GM11168 (cell line): Measurements from ENCODE around the gene USP22.
"Not testable (repeated sequence)": the region's sequence is repeated elsewhere in the genome, so short reads cannot be mapped to it uniquely, and the experiment has no call there.

Experiments used
- in situ Hi-C: fragments of 300-500 bp; cut with MboI; formaldehyde crosslinking; loops from one replicate; pipeline ENCODE4 v1.12.0; 2022; ENCODE audit warnings: low sequenced_read_pairs; ENCODE audit not compliant: unreplicated experiment

USP22 gene

DNA sequence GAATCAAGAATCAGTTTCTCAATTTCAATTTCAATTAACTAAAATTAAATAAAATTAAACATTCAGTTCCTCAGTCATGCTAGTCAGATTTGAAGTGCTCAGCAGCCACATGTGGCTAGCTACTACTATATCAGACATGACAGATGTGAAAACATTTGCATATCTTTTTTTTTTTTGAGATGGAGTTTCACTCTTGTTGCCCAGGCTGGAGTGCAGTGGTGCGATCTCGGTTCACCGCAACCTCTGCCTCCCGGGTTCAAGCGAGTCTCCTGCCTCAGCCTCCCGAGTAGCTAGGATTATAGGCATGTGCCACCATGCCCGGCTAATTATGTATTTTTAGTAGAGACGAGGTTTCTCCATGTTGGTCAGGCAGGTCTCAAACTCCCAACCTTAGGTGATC lies 10.2 kb upstream of the USP22 start:
- in situ Hi-C loops, result not testable (repeated sequence)

DNA sequence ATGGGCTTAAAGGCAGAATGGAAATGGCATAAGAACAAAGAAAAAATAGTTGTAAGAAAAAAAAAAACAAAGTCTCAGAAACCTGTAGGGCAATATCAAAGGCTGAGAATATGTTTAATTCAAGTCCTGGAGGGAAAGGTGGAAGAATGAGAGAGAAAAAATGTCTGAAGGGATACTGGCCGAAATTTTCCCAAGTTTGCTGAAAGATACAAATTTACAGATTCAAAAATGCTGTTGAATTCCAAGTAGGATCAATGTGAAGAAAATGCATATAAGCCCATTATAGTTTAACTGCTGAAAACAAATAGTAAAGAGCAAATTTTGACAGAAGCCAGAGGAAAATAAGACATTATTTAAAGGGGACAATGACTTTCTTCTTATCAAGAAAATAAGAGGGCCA lies 6.6 kb upstream of the USP22 start:
- in situ Hi-C loops, result no loop called here

DNA sequence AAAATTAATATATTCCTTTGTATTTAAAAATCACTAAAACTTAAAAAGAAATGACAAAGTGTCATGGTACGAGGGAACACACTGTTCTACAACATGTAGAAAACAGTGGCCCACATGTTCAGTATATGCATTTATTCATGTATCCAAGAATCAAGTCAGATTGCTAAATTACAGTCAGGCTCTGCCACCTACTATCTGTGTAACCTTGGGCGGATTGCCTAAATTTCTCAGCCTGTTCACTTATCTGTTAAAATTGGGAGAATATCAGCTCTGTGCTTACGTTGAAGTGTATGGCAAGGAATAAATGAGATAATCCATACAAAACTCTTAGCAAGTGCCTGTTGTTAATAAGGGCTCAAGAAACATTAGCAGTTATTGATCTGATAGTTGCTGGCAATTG lies 3.4 kb upstream of the USP22 start:
- in situ Hi-C loops, result no loop called here

DNA sequence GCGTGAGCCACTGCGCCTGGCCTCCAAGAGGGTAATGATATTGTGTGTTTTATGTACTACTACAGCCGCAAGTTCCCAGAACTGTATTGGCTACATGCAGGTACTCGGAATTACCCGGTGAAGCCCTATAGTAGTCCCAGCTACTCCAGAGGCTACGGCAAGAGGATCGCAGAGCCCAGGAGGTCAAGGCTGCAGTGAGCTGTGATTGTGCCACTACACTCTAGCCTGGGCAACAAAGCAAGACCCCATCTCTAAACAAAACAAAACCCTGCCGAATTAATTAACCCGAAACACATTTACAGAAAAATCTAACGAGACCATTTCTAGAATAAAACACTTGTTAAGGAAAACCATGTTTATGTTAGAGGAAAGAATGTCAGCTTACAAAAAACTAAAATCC lies 2.2 kb upstream of the USP22 start:
- in situ Hi-C loops, result no loop called here

DNA sequence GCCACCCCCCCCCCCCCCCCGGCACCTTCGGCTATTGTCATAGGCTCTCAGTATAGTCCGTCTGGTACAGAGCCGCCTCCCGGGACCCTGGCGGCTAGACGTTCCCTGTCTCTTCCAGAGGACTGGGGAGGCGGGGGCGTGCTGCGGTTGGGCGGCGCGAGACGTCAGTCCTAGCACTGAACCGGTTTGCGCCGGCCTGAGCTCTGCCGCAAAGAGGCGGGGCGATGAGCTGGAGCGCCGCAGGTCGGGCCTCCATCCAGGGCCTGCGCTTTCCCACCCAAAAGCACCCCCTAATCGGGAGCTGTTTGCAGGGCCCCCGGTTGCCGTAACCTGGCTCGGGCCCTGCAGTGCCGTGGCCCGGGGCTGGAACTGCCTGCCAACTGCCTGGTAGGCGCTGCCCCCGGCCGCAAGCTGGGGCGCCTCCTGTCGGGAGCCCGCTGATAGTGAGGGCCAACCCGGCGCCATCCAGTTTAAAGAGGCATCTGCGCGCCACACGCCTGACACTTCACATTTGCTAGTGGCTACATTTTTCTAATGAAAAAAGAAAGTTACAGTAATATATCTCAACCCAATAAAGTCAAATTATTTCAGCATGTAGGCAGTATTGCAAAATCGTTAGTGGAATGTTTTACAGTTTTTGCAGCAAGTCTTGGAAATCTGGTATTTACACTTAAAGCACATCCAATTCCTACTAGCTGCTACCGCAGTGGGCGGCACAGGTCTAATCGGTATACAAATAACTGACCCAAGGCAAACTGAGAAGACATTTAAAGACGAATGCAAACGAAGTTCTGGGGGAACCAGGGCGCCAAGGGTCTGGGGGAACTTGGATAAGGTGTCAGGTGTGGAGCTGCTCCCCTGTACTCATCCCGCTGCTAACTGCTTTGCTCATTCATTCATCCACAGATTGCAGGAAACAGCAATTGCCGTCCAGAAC lies 753 bp upstream of the USP22 start:
- in situ Hi-C loops, result no loop called here

DNA sequence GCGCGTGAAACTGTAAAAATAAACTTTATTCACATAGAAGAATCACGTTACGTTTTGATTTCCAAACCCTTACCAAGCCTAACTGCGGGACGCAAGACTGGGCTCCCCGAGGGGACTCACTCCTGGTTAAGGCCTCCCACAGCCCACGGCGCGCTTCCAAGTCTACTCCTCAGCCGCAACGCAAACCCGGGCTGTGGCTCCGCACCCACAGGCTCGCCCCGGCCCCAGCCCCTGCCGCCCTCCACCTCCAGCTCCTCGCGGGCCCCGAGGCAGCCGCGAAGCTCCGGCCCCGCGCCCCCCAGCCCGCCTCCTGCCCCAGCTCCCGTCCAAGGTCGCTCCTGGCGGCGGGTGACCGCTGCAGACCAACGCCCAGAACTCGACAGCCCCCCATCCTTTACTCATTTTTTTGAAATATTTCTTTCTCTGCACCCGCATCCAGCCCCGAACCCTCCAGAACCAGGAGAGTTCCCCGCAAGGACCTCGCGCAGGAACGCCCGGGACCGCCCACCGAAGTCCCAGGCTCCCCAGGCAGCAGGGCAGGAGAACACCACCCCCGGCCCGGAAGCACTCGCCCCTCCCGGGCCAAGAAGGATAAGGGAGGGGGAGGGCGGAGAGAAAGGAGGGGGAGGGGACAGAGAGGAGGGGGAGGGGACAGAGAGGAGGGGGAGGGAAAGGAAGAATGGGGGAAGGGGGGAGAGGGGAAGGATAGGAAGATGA lies 912 bp downstream of the USP22 start:
- in situ Hi-C loops, result no loop called here

DNA sequence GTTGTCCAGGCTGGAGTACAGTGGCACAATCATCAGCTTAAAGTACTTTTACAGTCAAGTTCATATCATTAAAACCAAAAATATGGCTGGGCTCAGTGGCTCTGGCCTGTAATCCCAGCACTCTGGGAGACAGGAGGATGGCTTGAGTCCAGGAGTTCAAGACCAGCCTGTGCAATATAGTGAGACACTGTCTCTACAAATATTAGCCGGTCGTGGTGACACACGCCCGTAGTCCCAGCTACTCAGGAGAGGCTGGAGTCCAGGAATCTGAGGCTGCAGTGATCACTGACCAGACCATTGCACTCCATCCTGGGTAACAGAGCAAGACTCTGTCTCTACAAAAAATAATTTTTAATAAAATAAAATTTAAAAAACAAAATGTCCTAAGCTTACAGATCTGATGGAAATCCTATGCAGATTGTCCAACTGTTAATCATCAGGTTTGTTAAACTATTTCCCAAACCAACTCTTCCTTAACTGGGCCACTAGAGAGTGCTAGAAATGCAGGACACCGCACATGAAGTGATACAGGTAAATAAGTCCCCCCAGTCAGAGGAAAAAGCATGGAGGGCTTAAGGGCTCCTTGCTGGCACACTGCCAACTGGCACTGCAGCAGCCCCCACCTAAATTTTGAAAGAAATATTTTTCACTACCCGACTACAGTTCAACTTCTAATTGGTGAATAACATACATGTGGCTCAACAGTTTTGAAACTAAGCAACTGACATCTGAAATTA lies 2.8 kb downstream of the USP22 start:
- in situ Hi-C loops, result no loop called here

DNA sequence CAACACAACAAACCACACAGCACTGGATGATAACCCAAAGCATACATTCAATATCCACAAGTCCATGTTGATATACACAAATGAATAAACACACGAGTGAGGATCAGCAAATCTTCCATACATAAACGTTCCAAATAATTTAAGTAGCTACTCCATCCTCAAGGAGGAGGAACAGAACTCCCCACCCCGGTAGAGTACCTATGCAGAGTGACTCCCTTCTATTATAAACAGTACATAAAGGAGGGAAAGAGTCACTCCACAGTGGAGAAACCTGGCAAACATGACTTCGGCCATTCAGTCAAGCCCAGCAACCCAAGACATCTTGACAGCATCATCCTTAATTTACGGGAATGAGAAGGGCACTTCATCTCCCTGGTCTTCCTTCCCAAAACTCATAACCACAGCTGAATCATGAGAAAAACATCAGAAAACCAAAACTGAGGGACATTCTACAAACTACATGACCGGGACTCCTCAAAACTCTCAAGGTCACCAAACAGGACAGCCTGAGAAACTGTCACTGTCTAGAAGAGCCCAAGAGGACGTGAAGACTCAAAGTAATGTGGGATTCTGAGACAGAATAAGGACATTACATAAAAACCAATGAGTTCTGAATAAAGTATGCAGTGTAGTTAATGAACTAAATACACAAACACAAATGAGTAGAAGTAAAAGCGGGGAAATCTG lies 5.6 kb downstream of the USP22 start:
- in situ Hi-C loops, result no loop called here

DNA sequence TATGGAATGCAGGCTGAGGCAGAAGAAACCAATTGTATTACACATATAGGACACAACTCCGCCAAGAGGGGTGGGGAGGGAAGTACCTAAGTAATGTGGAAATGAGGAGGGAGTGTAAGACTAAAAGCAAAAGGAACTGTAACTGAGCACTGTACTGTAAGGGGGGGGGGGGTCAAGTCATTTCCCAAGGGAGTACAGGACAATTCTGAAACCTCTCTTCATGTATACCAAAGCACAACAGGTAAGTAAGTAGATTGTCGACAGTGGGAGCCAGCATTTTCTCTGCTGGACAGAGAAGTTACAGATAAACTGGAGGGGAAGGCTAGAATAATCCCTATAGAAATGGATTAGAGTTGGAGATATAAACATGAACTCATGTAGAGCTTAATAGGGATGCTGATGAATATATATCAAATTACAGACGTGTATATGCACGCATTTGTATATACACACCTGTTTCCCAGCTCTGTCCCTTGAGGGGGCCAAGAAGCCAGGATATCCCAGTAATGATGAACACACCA lies 6.4 kb downstream of the USP22 start:
- in situ Hi-C loops, result no loop called here

DNA sequence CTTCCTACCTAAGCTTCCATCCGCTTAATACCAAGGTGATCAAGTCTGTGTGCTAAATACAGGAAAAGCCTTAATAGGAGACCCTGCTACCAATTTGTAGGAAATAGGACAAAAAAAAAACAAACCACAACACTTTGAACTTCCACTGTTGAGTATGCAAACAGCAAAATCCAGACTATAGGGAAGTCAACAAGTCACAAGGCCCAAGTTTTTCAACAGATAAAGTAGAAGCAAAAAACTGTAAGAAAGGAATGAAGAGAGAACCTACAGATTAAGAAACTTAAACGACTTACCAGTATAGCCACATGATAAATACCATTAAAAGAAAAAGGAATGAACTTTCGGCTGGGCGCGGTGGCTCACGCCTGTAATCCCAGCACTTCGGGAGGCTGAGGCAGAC lies 7.4 kb downstream of the USP22 start:
- in situ Hi-C loops, result no loop called here

DNA sequence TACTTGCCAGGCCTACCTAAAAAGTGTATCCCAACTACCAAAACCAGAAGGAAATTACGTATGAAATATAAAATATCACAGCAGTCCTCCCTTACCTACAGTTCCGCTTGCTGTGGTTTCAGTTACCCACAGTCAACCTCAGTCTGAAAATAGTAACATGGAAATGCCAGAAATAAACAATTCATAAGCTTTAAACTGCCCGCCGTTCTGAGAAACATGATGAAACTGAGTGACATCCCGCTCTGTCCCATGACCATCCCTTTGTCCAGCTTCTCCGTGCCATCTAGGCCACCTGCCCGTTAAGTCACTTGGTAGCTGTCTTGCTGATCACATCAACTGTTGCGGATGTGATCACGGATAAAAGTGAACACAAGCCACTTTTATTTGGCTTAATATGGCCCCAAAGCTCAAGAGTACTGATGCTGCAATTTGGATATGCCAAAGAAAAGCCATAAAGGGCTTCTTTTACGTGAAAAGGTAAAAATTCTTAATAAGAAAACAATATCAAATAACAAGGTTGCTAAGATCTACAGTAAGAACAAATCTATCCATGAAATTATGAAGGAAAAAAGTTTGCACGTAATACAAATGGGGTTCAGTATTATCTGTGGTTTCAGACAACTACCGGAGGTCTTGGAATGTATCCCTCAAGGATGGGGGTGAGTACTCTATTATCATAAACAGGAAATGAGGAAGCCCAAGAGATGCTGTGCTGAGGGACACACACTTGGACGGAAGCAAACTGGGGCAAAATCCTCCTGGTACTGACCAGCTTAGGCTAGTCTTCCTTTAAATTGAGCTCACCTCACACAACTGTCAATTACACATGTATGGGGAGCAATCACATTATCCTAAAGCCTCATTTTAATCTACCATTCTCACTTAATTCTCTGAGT lies 8.2 kb downstream of the USP22 start:
- in situ Hi-C loops, result no loop called here

DNA sequence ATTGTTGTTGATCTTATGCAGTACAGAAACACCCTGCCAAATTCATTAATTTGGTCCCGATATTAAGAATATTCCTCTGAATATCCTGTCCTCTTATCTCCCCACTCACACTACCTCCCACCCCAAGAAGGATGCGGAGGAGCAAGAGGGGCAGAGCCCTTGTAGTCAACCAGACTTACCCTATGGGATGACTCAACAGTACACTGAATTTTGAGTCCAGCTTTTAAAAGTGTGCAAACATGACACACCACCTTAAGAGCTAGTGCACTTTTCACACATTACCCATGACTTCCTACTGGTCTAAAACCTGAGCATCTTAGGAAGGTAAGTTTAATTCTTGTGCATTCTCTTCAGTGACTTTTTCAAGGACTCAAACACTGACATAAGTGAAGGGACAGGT lies 9.5 kb downstream of the USP22 start:
- in situ Hi-C loops, result no loop called here

DNA sequence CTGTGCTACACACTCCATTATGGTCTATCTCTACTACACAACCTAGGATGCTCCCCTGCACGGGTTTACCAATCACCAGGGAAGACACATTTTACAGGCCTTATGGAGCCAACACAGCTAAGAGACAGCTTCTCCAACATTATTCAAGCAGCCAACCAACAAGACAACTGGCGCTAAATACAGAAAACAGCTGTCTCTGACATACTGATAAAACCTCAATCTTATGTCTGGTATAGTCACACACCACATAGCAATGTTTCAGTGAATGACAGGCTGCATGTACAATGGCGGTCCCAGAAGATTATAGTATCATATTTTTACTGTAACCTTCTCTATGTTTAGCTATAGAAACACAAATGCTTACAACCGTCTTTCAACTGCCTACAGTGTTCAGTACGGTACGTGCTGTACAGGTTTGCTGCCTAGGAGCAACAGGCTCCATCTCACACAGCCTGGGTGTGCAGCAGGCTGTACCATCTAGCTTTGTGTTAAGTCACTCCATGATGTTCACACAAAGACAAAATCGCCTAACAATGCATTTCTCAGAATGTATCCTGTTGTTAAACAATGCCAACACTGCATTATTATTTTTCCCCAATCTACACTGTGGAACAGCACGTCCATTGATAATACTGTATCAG lies 10.9 kb downstream of the USP22 start:
- in situ Hi-C loops, result no loop called here

DNA sequence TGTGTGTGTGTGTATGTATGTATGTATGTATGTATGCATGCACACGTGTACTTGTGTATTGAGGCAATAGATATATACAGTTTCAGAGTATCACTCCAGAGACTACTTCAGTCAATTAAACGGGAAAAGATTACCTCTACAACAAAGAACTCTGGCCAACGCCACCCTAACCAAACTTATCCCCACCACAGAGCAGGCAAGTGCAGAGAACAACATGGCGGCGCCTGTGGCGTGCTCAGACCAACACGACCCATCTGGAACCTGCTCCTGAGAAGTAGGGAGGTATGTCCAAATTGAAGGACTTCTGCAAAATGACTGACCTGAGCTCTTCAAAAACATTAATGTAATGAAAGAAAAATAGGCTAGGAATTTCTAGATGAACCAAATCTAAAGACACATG lies 12.4 kb downstream of the USP22 start:
- in situ Hi-C loops, result no loop called here

DNA sequence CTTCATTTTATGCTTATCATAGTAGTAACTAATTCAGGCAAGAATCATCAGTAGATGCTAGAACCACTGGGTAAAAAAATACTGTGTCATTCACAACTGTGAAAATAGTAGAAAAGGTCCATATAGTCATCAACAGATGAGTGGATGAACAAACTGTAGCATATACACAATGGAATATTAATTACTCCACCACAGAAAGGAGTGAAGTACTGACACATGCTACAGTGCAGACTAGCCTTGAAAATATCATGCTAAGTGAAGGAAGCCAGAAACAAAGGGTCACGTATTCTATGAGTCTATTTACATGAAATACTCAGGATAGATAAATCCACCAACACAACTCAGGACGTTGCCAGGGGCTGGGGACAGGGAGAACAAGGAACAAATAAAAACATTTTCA lies 13.3 kb downstream of the USP22 start:
- in situ Hi-C loops, result no loop called here

DNA sequence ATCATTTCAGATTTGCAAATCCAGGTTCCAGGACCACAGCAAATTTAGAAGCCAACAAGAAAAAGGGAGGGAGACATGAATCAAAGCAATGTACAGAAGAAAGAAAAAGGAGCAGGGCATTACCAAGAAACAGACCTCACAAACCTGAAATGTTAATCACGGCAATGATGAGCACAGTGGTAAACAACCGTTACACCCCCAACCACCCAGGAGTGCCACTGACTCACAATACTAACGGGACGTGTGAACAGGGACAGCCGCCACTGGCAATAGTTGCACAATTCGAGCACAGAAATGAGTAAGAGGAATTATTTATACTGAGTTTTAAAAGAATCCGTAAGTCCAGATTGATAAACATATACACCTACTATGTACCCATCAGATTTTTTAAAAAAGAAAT lies 13.8 kb downstream of the USP22 start:
- in situ Hi-C loops, result no loop called here

DNA sequence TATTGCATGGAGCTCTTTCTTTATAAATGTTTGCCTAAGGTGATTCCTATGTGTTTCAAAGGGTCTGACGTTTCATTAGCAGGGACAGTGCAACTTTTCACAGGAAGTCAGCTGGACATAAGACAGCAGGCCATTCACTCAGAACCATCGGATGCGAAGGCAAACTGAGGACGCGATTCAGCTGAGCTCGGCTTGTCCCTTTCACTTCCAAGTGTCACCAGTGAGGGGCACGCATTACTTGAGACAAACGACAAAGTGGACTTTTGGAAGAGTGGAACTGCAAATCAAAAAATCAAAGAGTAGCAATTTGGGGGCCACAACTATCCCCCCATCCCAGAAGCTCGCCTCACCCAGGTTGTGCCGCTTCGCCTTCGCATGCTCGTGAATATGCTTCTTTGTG lies 14.6 kb downstream of the USP22 start:
- in situ Hi-C loops, result no loop called here

DNA sequence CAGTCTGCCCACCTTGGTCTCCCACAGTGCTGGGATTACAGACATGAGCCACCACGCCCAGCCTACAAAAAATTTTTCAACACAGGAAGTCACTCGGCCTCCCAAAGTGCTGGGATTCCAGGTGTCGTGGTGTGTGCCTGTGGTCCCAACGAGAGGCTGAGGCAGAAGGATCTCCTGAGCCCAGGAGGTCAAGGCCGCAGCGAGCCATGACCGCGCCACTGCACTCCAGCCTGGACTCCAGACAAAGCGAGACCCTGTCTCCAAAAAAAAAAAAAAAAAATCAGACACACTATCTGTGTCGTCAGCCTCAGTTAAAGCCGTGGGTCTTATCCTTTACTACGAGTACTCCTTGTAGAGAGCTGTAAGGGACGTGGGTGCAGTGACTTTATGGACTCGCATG lies 15.8 kb downstream of the USP22 start:
- in situ Hi-C loops, result no loop called here

DNA sequence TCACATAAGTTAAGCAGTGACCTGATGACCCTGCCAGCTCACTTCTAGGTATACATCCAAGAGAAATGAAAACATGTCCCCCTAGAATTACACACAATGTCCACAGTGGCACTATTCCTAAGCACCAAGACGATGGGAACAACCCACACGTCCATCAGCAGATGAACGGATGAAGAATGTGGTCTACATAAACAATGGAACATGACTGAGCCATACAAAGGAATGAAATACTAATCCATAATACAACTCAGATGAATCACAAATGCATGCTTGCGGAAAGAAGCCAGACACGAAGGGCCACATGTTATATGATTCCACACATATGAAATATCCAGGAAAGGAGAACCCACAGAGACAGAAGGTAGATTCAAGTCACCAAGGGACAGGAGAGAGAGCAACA lies 17.4 kb downstream of the USP22 start:
- in situ Hi-C loops, result no loop called here
